ENCODE results near the gene PLCG2.
"Not testable (repeated sequence)": the region's sequence is repeated elsewhere in the genome, so short reads cannot be mapped to it uniquely, and the experiment has no call there.

PLCG2 gene

DNA sequence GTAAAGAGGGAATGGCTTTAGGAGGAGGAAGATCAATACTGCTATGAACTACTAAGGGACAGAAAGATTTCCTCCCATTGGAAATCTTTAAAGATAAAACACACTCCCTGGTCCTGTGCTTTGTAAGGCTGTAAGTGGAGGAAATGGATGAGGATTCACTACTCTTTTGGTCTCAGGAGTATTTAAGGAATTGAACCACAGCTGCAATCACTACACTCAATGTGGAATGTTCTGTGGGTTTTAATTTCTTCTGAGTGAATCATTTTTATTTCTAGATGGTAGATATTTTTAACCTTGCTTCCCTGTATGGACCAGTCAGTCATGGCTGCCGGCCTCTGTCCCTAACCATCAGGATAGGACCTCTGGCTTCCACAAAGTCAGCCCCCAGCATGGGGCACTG is 166.6 kb downstream of the PLCG2 start:
- no peak for DNase-seq

DNA sequence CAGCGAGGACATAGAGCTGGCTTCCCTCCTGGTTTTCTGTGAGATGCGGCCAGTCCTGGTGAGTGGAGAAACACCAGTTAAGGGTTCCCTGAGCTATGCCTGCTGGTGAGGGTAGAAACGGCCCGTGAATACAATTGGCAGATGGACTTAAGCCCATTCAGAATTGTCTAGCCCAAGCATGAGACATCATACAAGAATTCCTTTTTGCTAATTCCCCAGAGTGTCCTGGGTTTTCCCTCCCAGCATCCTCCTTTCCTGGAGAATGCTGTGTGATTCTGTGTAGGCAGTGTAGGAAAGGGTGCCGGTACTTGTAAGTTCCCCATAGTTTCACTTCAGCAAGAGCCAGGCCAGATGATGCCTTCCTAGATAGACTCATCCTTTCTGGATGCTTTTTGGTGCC is 167.1 kb downstream of the PLCG2 start:
- DNase-seq = no peak

DNA sequence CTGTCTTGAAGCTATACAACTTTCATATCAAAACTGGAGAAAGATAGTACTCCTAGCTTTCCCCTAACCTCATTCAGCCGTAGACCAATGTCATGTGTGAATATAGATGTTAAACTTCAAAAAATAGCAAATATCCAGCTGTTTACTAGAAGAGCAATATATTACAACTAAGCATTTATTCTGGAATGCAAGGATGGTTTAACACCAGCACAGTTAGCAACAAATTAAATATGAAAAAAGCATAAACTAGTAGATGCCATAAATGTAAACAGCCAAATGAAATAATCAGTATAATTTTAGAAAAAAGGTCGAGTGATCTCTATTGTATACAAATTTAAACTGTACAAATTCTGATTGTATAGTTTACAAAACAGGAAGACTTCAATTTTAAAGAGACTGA is 172.5 kb downstream of the PLCG2 start:
- DNase-seq = no peak

DNA sequence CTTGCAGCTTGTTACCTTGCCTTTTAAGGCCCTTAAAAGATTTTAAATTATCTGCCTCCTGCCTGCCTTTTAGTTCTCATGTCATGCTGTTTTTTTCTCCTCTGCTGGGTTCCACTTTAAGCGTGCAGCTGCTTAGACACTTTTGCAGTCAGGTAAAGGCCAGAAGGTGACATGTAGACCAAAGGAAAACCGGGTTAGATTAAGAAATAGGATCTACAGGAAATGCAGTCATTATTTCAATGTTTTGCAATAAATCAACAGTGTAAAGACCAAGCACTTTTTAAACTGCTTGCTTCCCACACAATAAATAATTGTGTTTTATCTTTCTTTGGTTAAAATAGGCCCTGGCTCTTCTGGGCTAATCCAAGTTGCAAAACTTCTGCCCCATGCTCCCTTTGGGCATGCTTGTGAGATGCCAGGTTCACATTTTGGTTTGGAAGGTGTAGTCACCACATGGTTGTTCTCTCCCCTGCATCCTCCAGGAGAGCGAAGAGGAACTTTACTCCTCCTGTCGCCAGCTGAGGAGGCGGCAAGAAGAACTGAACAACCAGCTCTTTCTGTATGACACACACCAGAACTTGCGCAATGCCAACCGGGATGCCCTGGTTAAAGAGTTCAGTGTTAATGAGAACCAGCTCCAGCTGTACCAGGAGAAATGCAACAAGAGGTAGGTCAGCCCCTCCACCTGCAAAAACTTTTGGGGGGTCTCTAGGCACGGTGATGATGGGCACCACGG is 177.3 kb downstream of the PLCG2 start:
- no peak for DNase-seq

DNA sequence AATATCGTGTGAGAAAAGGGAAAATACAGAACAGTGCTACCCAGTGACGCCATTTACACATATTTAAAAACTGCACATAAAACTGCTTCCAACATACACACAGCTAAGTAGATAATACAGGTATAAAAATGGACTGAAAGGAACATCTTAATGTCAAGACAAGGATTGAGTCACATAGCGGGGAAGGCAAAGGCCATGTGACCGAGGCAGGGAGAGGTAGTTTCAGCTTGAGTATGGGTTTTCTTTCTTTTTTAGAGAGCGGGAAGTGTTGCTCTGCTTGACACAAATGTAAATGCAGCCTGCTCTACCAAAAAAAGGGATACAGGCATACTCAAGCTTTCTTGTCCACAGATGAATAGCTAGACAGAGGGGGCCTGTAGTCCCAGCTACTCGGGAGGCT is 185.7 kb downstream of the PLCG2 start:
- DNase-seq = no peak

DNA sequence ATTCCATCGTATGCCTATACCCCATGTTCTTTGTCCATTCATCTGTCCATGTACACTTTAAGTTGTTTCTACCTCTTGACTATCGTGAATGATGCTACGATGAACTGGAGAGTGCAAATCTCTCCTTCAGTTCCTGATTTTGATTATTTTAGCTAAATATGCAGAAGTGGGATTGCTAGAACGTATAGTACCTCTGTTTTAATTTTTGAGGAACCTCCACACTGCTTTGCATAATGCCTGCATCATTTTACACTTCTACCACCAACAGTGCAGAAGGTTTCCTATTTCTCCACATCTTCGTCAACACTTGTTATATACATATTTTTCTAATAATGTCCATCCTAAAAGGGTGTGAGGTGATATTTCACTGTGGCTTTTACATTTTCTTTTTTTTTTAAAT is 188.3 kb downstream of the PLCG2 start:
- no peak for DNase-seq

DNA sequence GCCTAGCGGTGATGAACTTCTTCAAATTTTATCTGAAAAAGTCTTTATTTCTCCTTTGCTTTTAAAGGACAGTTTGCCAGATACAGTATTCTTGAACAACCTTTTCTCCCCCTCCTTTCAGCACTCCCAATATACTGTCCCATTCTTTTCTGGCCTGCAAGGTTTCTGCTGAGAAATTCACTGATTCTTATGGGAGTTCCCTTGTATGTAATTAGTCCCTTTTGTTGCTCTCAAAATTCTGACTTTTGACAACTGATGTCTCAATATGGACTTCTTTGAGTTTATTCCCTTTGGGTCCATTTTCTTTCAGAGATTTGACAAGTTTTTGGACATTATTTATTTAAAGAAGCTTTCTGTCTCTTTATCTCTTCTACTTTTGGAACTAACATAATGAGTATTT is 192.8 kb downstream of the PLCG2 start:
- DNase-seq = no peak

DNA sequence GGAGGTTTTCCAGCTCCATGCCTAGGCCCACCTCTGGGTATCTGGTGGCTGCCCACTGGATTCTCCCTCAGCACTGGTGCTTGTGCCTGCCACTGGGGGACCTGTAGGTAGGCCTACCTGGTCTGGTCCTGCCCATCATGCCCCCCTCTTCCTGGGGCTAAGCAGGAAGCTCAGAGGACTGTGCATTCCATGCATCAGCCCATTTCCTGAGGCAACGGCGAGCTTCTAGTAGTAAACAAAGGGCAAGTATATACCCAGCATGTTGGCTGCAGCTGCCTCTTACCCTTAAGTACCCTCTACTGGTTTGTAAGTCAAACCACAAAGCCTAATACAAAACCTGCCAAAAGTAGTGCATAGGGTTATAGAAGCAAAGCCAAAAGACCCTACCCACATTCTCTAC is 194.6 kb downstream of the PLCG2 start:
- no peak for DNase-seq

DNA sequence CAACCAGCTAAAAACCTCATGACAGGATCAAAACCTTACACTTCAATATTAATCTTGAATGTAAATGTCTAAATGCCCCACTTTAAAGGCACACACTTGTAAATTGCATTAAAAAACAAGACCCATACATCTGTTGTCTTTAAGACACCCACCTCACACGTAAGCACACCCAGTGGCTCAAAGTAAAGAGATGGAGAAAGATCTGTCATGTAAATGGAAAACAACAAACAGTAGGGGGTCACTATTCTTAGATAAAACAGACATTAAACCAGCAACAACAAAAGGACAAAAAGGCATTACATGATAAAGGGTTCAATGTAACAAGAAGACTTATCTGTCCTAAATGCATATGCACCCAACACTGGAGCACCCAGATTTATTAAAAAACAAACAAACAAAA is 196.5 kb downstream of the PLCG2 start:
- DNase-seq = no peak

DNA sequence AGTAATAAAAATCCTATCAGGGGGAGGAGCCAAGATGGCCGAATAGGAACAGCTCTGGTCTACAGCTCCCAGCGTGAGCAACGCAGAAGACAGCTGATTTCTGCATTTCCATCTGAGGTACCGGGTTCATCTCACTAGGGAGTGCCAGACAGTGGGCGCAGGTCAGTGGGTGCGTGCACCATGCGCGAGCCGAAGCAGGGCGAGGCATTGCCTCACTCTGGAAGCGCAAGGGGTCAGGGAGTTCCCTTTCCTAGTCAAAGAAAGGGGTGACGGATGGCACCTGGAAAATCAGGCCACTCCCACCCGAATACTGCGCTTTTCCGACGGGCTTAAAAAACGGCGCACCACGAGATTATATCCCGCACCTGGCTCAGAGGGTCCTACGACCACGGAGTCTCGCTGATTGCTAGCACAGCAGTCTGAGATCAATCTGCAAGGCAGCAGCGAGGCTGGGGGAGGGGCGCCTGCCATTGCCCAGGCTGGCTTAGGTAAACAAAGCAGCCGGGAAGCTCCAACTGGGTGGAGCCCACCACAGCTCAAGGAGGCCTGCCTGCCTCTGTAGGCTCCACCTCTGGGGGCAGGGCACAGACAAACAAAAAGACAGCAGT is 198.3 kb downstream of the PLCG2 start:
- DNase-seq = not testable (repeated sequence)

DNA sequence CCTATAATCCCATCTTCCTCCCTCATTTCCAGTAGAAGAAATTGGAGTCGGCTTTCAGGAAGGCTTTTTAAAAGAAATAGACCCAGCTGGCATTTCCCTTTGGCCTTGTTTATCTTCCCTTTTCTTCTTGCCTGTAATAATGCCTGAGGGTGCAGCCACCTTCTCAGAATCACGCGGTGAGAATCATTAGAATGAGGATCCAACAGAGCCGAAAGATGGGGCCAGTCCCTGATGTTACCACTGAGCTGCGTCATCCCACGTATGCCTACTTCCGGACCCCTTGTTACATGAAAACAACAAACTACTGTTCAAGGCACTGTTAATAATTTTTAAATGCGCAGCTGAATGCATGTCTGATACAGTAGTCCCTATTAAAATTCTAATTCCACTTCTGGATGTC is 208.0 kb downstream of the PLCG2 start:
- DNase-seq = no peak

DNA sequence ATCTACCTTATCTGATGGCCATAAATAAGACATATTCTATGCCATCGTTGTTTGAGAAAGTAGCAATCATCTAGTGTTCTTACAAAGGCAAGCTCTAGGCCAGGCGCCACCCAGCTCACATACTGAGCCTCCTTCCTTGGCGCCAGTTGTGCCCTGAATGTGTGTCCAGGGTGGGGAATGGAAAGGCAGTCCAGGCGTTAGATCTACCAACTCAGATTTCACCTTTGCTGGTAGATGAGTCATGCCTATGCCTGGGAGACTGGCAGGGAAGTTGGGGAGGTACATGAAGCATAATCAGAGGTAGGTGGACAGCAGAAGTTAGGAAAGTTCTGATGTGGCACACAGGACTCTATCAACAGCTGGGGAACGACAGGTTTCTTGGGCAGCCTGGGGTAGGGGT is 208.6 kb downstream of the PLCG2 start:
- no peak for DNase-seq

DNA sequence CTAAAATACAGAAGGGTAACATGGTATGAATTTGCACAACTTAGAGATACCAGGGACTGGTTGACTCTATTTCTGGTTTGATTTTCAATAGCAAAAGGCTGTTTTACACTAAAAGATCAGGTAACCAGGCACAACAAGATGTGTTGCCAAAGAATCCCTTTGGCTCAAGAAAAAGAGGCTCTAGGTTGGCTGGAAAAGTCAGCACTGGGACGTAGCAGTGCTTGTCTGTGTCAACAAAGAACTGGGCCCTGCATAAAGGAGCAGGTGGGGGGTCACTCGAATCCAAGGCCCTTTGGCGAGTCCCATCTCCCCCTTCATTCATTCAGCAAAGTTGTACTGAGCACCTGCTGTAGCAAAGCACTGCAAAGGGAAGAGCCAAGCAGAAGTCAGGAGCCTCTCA is 213.8 kb downstream of the PLCG2 start:
- DNase-seq = no peak

DNA sequence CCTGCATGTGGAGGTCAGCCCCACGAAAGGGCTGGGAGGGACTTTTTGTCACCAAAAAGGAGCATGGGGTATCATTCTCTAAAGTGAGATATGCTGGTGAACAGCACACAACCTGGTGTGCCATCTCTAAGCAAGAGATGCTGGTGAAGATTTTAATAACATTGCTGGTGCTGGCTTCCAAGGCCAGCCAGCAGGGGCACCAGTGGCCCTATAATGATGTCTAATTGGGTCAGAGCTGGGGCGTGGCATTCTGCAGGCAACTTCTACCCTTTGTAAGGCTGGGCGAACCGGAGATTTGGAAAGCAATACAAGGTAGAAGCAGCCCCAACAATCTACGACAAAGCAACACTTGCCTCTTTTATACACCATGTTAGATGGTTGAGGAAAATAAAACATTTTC is 215.4 kb downstream of the PLCG2 start:
- DNase-seq = no peak

DNA sequence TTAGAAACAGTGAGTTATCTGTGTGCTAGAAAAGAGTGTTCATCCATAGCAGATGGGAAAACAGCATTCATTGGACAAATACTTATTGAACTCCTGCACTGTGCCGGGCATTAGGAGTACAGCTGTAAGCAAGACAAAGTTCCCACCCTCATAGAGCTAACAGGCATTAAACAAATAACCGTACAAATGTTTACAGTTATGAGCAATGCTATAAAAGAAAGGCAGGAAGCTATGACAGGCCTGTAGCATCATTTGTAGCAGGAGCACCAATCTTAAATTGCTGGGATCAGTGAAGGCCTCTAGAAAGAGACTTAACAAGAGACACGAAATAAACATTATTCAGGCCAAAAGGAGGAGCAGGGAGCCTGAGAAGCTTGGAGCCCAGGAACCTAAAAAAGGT is 216.6 kb downstream of the PLCG2 start:
- no peak for DNase-seq

DNA sequence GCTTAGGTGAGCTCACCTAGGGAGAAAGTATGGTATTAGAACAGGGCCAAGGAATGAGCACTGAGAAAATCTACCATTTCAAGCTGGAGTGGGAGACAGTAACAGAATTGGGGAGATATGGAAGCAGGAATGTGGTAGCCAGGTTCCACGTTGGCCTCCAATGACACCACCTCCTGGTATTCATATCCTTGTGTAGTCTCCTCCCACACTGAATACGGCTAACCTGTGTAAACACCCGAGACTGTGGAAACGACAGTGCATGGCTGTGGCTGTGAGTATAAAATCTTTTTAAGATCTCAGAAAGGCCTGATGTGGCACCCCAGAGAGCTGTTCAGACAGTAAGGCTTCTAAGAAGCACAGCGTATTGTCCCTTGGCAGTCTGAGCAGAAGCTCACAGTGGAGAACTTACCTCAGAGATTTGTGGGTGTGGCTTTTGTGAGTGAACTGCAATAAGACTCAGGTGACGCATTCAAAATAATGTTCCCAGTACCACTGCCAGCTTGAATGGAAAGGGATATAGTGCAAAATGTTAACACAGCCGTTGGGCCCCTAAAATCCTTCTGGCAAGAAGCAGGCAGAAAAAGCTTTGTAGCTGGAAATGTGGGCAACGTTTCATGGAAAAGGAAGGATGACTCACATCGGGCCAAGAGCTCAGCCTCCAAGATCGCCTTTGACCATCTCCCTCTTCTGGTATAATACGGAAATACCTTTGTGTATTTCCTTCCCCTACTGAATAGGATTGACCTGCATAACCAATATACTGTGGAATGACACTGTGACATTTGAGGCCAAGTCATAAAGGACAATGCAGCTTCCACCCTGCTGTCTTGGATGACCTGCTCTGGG is 217.8 kb downstream of the PLCG2 start:
- DNase-seq = no peak

DNA sequence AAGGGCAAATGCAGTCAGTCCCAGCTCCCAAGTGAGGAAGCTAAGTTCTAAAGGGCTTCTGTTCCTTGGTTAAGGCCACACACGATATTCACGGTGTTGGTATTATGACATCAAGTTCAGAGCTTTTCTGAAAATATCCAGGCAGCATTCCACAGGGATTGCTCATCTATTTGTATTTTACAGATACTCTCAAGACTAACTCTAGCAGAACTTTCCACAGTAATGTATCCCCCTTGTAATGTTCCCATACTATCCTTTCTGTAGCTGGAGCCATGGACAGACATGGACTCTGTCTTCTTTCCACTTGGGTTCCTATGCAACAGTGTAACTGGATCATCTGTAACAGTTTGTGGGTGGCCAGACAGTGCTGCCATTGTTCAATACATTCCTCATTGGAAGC is 218.6 kb downstream of the PLCG2 start:
- DNase-seq = no peak

DNA sequence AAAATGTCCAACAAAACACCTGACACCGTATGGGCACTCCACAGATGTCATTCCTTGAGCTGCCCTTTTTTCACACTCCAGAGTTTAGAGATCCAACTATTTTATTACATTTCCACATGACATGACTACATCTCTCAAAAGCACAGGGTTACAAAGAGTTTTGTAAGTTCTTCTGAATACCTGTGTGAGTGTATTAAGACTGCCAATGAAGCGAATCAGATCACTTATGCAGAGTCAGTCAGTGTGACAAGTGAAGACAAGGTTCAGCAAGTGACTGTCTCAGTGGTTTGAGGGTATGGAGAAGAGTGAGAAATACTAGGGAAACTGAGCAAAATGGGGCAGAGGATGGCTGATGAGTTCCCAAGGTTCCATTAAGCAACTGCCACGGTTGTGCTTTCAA is 223.7 kb downstream of the PLCG2 start:
- DNase-seq = no peak

DNA sequence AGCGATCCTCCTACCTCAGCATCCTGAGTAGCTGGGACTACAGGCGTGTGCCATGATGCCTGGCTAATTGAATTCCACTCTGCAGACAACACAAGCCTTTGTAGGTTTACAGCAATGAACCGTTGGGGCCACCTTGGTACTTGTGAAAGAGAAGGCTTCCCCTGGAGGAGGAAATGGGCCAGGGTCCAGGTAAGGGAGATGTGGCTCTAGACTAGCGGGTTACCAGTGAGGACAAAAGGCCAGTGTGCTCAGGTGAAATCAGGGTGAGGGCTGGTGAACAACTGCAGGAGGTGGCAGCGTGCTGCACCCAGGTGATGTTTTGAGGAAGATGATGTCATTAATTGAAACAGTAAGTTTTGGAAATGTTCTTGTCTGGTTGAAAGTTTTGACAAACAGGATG is 225.5 kb downstream of the PLCG2 start:
- no peak for DNase-seq

DNA sequence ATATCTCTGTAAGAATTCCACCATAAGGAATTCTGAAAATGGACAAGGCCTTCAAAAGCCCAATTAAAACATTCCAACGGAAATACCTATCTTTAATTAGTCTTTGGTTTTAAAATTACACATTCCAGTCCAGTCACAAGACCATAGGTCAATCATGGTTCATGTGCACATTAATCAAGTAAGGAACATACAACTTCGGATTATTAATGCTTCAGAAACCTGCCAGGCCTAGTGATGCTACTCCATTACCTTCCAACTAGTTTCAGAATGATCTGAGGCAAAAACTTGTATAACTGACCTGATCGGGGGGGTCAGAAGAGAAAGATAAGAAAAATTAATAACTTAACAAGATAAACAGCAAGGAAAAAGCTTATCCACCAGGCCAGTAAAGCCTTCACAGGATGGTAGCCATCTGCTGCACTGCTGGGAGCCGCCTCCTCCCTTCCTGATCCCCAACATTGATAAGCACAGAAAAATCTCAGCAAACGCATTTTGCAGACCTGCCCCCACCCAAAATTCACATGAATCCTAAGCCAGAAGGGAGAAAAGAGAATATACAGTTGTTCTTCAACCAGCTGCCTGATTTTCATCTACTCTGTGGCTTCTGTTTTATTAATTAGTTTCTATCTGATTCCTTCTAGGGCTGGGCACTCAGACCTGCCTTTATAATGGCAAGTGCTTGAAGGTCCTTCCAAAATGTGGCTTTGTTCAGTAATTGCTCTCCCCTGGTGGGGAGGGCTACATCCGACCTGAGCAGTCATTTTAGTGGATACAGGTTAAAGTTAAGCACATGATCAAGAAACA is 226.1 kb downstream of the PLCG2 start:
- no peak for DNase-seq

DNA sequence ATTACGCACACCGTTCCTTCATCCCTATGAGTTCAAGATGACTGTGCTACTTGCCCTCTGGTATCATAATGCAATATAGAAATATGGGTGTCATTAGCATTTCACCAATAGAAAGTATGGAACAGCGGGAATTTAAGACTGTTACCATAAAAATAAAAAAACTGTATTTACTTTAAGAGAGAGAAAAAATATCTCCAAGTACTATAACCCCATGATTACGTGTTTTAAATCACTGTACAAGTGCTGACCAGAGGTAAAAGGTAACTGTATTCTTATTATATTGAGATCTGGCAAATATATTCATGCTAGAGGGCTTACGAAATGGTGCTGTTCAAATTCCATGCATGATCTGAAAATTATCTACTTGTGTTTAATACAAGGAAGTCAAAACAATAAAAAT is 226.9 kb downstream of the PLCG2 start:
- DNase-seq = no peak

DNA sequence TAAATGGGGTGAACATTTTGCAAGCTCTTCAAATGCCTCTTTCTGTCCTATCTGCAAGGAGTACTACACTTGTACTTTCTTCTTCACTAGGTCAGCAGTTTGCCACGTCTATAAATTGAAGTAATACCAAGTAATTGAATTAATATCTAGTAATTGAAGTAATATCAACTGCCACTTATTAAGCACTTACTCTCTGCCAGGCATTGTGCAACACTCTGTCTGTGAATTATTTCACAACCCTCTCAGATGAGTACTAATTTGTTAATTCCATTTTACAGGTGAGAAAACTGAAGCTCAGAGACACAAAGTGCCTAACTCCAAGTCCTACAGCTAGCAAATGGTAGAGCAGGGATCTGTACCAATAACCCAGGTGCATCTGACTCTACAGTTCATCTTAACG is 228.1 kb downstream of the PLCG2 start:
- no peak for DNase-seq

DNA sequence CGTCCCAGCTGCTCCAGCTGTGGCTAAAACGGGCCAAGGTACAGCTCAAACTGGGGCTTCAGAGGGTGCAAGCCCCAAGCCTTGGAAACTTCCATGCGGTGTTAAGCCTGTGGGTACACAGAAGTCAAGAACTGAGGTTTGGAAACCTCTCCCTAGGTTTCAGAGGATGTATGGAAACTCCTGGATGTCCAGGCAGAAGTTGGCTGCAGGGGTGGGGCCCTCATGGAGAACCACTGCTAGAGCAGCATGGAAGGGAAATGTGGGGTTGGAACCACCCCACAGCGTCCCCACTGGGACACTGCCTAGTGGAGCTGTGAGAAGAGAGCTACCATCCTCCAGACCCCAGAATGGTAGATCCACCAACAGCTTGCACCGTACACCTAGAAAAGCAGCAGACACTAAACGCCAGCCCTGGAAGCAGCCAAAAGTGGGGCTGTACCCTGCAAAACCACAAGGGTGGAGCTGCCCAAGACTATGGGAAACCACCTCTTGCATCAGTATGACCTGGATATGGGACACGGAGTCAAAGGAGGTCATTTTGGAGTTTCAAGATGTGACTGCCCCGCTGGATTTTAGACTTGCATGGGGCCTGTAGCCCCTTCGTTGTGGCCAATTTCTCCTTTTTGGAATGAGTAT is 230.0 kb downstream of the PLCG2 start:
- no peak for DNase-seq

All from NCI-H446 (cell line).